ENCODE results near the gene PLXNB2. TPM values are rescaled to one million over a fixed set of nuclear protein-coding genes. Genes with fewer than 3 reads are reported as not detected.

Gene PLXNB2
- total and polyA plus RNA-seq, 2 of the 4 experiments (the other 2 are of a cell fraction), result 73.1 to 202 TPM

GRCh38 chr22:50251477-50252081, 55.9 kb downstream of the PLXNB2 start:
- BruUV-seq (replicated peaks), result no TSS peak
- ATAC-seq (ENCODE audit: low read depth) (no peak), DNase-seq (no peak)
- 27% methylated on average over 16 of the region's 36 CpGs; no CpG with 5 or more reads in 1 of the 2 experiments for WGBS, 2 experiments (ENCODE audit: extremely low coverage in 2 of 2, insufficient read length in 1 of 2)
- no peaks in the 10 kb centered on the region for H3K27me3 ChIP-seq (ENCODE audit: control insufficient read depth, insufficient read depth, low read length)
- no peak overlapping the region for H4K91ac ChIP-seq (ENCODE audit: insufficient read depth, low read depth, low read length)
- ChIA-PET CTCF (interaction anchor here (1.0 to 1.2 kb wide), 2 partner anchors 9 to 91 kb away, joined by 3 to 7 read pairs; partner anchors contain the start of gene MAPK12), POLR2A (ENCODE audit: unreplicated experiment) (interaction anchor here (0.6 to 1.0 kb wide), 3 partner anchors 77 to 177 kb away, joined by 3 to 9 read pairs (median 6); no protein-coding TSS in a partner anchor)
- no peak overlapping the region for H3K18ac ChIP-seq (ENCODE audit: low read depth, low read length)
- TF ChIP-seq SMC3 (IDR thresholded peaks at IDR 0.05; ENCODE audit: low read depth, low read length) (no peak), MAZ (IDR thresholded peaks at IDR 0.05; ENCODE audit: borderline replicate concordance, low read depth, low read length) (no peak), MAFK (IDR thresholded peaks at IDR 0.05; ENCODE audit: low read depth, low read length) (no peak), USF2 (IDR thresholded peaks at IDR 0.05; ENCODE audit: low read depth, low read length) (no peak), CHD1 (IDR thresholded peaks at IDR 0.05; ENCODE audit: low read depth, low read length) (no peak)
- in situ Hi-C loops (cut with MboI; ENCODE audit: low sequenced_read_pairs) (loop anchor here (5.0 kb wide), 1 partner anchor 76 kb away; the partner anchor contains the start of gene DENND6B), dilution Hi-C loops (cut with HindIII; ENCODE audit: low sequenced_read_pairs, unreplicated experiment) (no loop called here), intact Hi-C loops (cut with micrococcal nuclease) (loop anchor here (1.0 to 2.0 kb wide), 2 partner anchors 75 to 91 kb away; partner anchors contain the start of gene DENND6B)
- H2BK5ac ChIP-seq (ENCODE audit: low read depth, low read length, poor library complexity, severe bottlenecking), result no peak overlapping the region
- no peak overlapping the region for H4K5ac ChIP-seq (ENCODE audit: low read depth, low read length)
- H3K4ac ChIP-seq (ENCODE audit: low read depth, low read length), result no peak overlapping the region; the same call in 1 of the 2 replicates
- H4K8ac ChIP-seq (ENCODE audit: low read depth in 2 of 2, low read length in 2 of 2), result peak overlapping the region in 1 of 2 experiments; percentile 39; a peak in 1 of 4 replicates
- H3K9me1 ChIP-seq (ENCODE audit: insufficient read depth, low read length), result 0 out of 2 replicates have a peak, but pooled peaks cover 3% of the 10 kb centered on the region
- H2BK20ac ChIP-seq (ENCODE audit: low read depth, low read length), result no peak overlapping the region
- H2BK15ac ChIP-seq (ENCODE audit: low read depth, low read length), result no peak overlapping the region
- H2BK120ac ChIP-seq (ENCODE audit: low read depth, low read length), result no peak overlapping the region
- H3K4me1 ChIP-seq (ENCODE audit: control insufficient read depth, insufficient read depth, low read length), result peaks cover 12% of the 10 kb centered on the region
- H2AFZ ChIP-seq (replicated peaks; ENCODE audit: low read length, poor library complexity), result peak overlapping the region; percentile 91
- H4K20me1 ChIP-seq (ENCODE audit: insufficient read depth, low read length), result peaks cover 19% of the 10 kb centered on the region
- no peak overlapping the region for H3K9ac ChIP-seq (ENCODE audit: low read depth, low read length)
- peak overlapping the region; percentile 43 for H2AK5ac ChIP-seq (ENCODE audit: low read depth, low read length)
- peaks cover 9 to 33% of the 10 kb centered on the region in 2 experiments; a peak in 3 of 4 replicates for H3K79me1 ChIP-seq (ENCODE audit: low read depth in 1 of 2, low read length in 2 of 2)
- no peak overlapping the region for H3K14ac ChIP-seq (replicated peaks; ENCODE audit: low read depth, low read length)
- peak overlapping the region; percentile 94 for H2AK9ac ChIP-seq (replicated peaks; ENCODE audit: low read depth, low read length, poor library complexity)
- peaks cover 37% of the 10 kb centered on the region for H3K36me3 ChIP-seq (ENCODE audit: control insufficient read depth, insufficient read depth, low read length)
- H3K4me3 ChIP-seq (ENCODE audit: insufficient read depth, low read depth, low read length), result peak overlapping the region; percentile 88
- no peak overlapping the region for H3K23ac ChIP-seq (ENCODE audit: low read depth, low read length)
- no peak overlapping the region; the same call in 1 of the 2 replicates for H3K27ac ChIP-seq (ENCODE audit: insufficient read depth, low read length)
- no peak overlapping the region for H3K56ac ChIP-seq (ENCODE audit: extremely low read depth, insufficient read depth, low read length)
- H3K9me3 ChIP-seq (ENCODE audit: control insufficient read depth, insufficient read depth, low read length), result no peaks in the 10 kb centered on the region
- peak overlapping the region; percentile 38; the same call in 1 of the 2 replicates for H3K4me2 ChIP-seq (ENCODE audit: low read depth, low read length)
